Stimulated activated CD4-positive, alpha-beta T cell treated with anti-CD3 and anti-CD28 coated beads, Interleukin-4, amount 100 ng/mL, for 48 hours (primary cell): ENCODE data around the gene CPTP.
"Not testable (repeated sequence)": the region's sequence is repeated elsewhere in the genome, so short reads cannot be mapped to it uniquely, and the experiment has no call there.

Source experiments
- DNase-seq, 2 donors: peaks; one replicate each; pipeline ENCODE4 v3.0.0-alpha.2; 2020; ENCODE audit warnings: low read depth in 2 of 2

Gene CPTP

GRCh38 chr1:1306661-1307260, 17.8 kb upstream of the CPTP start:
- DNase-seq: no peak

GRCh38 chr1:1307261-1307922, 17.2 kb upstream of the CPTP start:
- no peak for DNase-seq

GRCh38 chr1:1307923-1308755, 16.5 kb upstream of the CPTP start, which contains the start of the genes ACAP3 and PUSL1:
ACAP3 (minus strand) TSS chr1:1307930; CDS start chr1:1307815, 115 bp downstream.
PUSL1 (plus strand) TSS chr1:1308597; CDS start chr1:1308644, 47 bp downstream.
- DNase-seq: peak; percentile 75 to 86

- no peak for DNase-seq
These were observed 15.8 kb upstream of the CPTP start for GRCh38 chr1:1308756-1309250.

- no peak for DNase-seq
These were observed 15.1 kb upstream of the CPTP start for GRCh38 chr1:1309251-1310108.

GRCh38 chr1:1310109-1310385, 14.6 kb upstream of the CPTP start:
- no peak for DNase-seq

- DNase-seq: no peak
These were observed 14.0 kb upstream of the CPTP start for GRCh38 chr1:1310476-1311053.

- no peak for DNase-seq
These were observed 13.2 kb upstream of the CPTP start for GRCh38 chr1:1311107-1312104.

- DNase-seq: no peak
These were observed 11.9 kb upstream of the CPTP start for GRCh38 chr1:1312450-1313314.

- no peak for DNase-seq
These were observed 10.9 kb upstream of the CPTP start for GRCh38 chr1:1313500-1314236.

GRCh38 chr1:1314237-1314586, 10.4 kb upstream of the CPTP start:
- DNase-seq: no peak

- no peak for DNase-seq
These were observed 9.8 kb upstream of the CPTP start for GRCh38 chr1:1314678-1315335.

GRCh38 chr1:1315435-1315954, 9.1 kb upstream of the CPTP start:
- no peak for DNase-seq

GRCh38 chr1:1316199-1316598, 8.4 kb upstream of the CPTP start:
- DNase-seq: not testable (repeated sequence)

GRCh38 chr1:1317420-1317819, 7.2 kb upstream of the CPTP start:
- no peak for DNase-seq

- DNase-seq: no peak
These were observed 6.4 kb upstream of the CPTP start for GRCh38 chr1:1318131-1318652.
